Liver (tissue), 9 donors: Measurements from ENCODE around the gene CNST. TPM values are rescaled to one million over a fixed set of nuclear protein-coding genes. Genes with fewer than 3 reads are reported as not detected.

ENCODE experiments used
- DNase-seq: peaks from one replicate; pipeline ENCODE4 v3.0.0-alpha.2; 2017; ENCODE audit warnings: low spot score
- H3K27ac ChIP-seq, 2 donors: one replicate each; pipeline ENCODE4 v1.7.0; 2013; ENCODE audit warnings: inconsistent platforms in 2 of 2, low read length in 2 of 2, control low read depth in 1 of 2, low read depth in 1 of 2, mild to moderate bottlenecking in 1 of 2
- H3K27me3 ChIP-seq, 4 donors: one replicate each; pipeline versions ENCODE4 v1.6.1 to v1.7.0; 2013; ENCODE audit warnings: low read length in 3 of 4, inconsistent platforms in 1 of 4, mild to moderate bottlenecking in 1 of 4, moderate library complexity in 1 of 4; ENCODE audit not compliant: control insufficient read depth in 4 of 4, insufficient read depth in 4 of 4
- H3K36me3 ChIP-seq, 4 donors: one replicate each; pipeline versions ENCODE4 v1.6.1 to v1.7.0; 2013; ENCODE audit warnings: low read length in 3 of 4, mild to moderate bottlenecking in 3 of 4, low read depth in 1 of 4, moderate library complexity in 1 of 4; ENCODE audit not compliant: control insufficient read depth in 4 of 4, insufficient read depth in 3 of 4
- H3K4me1 ChIP-seq, 4 donors: one replicate each; pipeline versions ENCODE4 v1.6.1 to v1.7.0; 2013; ENCODE audit warnings: low read length in 3 of 4, mild to moderate bottlenecking in 3 of 4, moderate library complexity in 1 of 4; ENCODE audit not compliant: control insufficient read depth in 4 of 4, insufficient read depth in 4 of 4
- H3K4me3 ChIP-seq, 3 donors: one replicate each; pipeline versions ENCODE4 v1.6.1 to v1.7.0; 2013; ENCODE audit warnings: low read length in 3 of 3, control low read depth in 1 of 3, low read depth in 1 of 3, mild to moderate bottlenecking in 1 of 3
- H3K9ac ChIP-seq, 2 donors: one replicate each; pipeline ENCODE4 v1.7.0; 2013; ENCODE audit warnings: low read length in 2 of 2, mild to moderate bottlenecking in 2 of 2, moderate library complexity in 2 of 2, control low read depth in 1 of 2, low read depth in 1 of 2
- H3K9me3 ChIP-seq, 4 donors: one replicate each; pipeline versions ENCODE4 v1.6.1 to v1.7.0; 2013; ENCODE audit warnings: low read length in 3 of 4; ENCODE audit not compliant: control insufficient read depth in 4 of 4
- ATF3 ChIP-seq: IDR thresholded peaks from 2 replicates; pipeline ENCODE4 v1.6.1; 2016; ENCODE audit warnings: antibody characterized with exemption
- CTCF ChIP-seq: fragments of 150-350 bp; IDR thresholded peaks from 2 replicates; pipeline ENCODE4 v1.5.1; 2017; ENCODE audit warnings: improper control_type of control experiment, low read depth, low read length; ENCODE audit not compliant: missing input control
- EGR1 ChIP-seq, 2 donors: IDR thresholded peaks; 2 replicates each; pipeline ENCODE4 v1.6.1; 2016 to 2018; ENCODE audit warnings: antibody characterized with exemption in 2 of 2, low read depth in 2 of 2
- GABPA ChIP-seq, 2 donors: IDR thresholded peaks in 1 of 2; conservative IDR thresholded peaks in 1 of 2; 2 replicates each; pipeline ENCODE4 v1.6.1; 2016; ENCODE audit warnings: antibody characterized with exemption in 2 of 2, mild to moderate bottlenecking in 1 of 2, moderate library complexity in 1 of 2
- HNF4A ChIP-seq, 2 donors: conservative IDR thresholded peaks; 2 replicates each; pipeline ENCODE4 v1.6.1; 2016; ENCODE audit warnings: antibody characterized with exemption in 2 of 2, mild to moderate bottlenecking in 2 of 2
- HNF4G ChIP-seq: IDR thresholded peaks from 2 replicates; pipeline ENCODE4 v1.6.1; 2016; ENCODE audit warnings: antibody characterized with exemption
- NR2F2 ChIP-seq: IDR thresholded peaks from 2 replicates; pipeline ENCODE4 v1.6.1; 2016; ENCODE audit warnings: antibody characterized with exemption
- RAD21 ChIP-seq, 2 donors: IDR thresholded peaks; 2 replicates each; pipeline ENCODE4 v1.6.1; 2016; ENCODE audit warnings: antibody characterized with exemption in 2 of 2, mild to moderate bottlenecking in 2 of 2
- REST ChIP-seq: IDR thresholded peaks from 2 replicates; pipeline ENCODE4 v1.6.1; 2016; ENCODE audit warnings: antibody characterized with exemption, mild to moderate bottlenecking
- SP1 ChIP-seq: IDR thresholded peaks from 2 replicates; pipeline ENCODE4 v1.6.1; 2018; ENCODE audit warnings: antibody characterized with exemption, mild to moderate bottlenecking
- TAF1 ChIP-seq: conservative IDR thresholded peaks from 2 replicates; pipeline ENCODE4 v1.6.1; 2016; ENCODE audit warnings: antibody characterized with exemption, mild to moderate bottlenecking
- YY1 ChIP-seq: IDR thresholded peaks from 2 replicates; pipeline ENCODE4 v1.6.1; 2016; ENCODE audit warnings: antibody characterized with exemption, mild to moderate bottlenecking
- WGBS: extraction: QIAGEN DNeasy Blood & Tissue Kit; methylation state at CpG from one replicate; pipeline ENCODE4 v1.1.7; 2013; 5-methylcytosine and 5-hydroxymethylcytosine counted together
- polyA plus RNA-seq, 2 donors: library from polyadenylated mRNA; stranded (reverse) in 1 of 2; unstranded in 1 of 2; fragments of 200-250 nt in 1 of 2; fragments of >200 nt in 1 of 2; fragmentation: Nextera tagmentation in 1 of 2; extraction: Ambion mirVana in 1 of 2; gene quantifications; one replicate each; pipeline versions ENCODE4 v1.2.1 to v1.2.3, GENCODE V29; 2013 to 2015
- total RNA-seq, 2 donors: library from RNA; depleted of rRNA; stranded (reverse); fragments of >200 nt; gene quantifications; one replicate each; pipeline ENCODE4 v1.2.3, GENCODE V29; 2014
- TF ChIP-seq, protein P1 (sequence below): IDR thresholded peaks from 2 replicates; pipeline ENCODE4 v1.6.1; 2016; ENCODE audit warnings: antibody characterized with exemption
- donor health status: healthy.
- donor health status: healthy.
- donor health status: healthy.
- donor health status: healthy.
- donor health status: healthy.

CNST gene
- total and polyA plus RNA-seq, 4 donors = 6.1 to 36.3 (median 12.1) TPM

DNA sequence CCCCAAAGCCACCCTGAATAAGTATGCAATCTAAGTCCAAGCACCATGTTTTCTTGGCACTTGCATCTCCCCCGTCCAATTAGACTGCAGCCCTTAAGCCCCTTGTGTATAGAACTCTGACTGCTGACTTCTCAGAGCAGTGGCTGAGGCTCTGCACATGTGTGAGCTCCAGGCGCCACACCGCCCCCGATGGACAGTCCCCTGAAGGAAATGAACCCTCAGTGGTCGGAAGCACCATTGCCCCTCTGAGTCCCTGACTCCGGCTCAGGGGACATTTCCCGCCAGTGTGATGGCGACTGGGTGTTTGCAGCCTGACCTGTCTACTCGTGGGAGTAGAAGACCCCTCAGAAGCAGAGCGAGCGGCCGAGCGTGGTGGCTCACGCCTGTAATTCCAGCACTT lies 120.7 kb downstream of the CNST start (continued):
- TF ChIP-seq REST (no peak), CTCF (no peak), NR2F2 (no peak)

DNA sequence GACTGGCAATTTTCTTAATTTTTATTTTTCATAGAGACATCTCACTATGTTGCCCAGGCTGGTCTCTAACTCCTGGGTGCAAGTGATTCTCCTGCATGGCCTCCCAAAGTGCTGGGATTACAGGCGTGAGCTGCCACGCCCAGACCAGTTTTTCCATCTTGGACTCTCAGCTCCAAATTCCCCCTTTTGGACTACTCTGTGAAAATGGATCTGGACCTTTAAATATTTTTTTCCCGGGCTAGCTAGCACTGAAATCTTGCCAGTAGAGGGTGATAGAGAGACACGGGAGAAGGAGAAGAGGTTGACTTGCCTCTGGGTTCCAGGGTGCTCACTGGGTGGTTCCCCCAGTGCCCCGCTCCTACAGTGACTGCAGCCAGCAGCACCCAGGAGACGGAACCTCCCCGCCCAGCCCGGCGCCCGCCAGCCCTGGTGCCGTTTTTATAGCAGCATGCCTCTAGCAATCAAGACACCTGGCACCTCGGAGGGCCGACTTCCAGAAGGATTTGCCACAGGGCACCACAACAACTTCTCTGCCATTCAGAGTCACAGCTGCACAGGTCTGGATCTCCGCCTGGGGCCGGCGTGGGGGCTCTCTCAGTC lies 123.3 kb downstream of the CNST start:
- Histone ChIP-seq H3K9ac (peak overlapping the region in 1 of 2 donors; percentile 4), H3K27me3 (no peaks in the 10 kb centered on the region), H3K27ac (no peak overlapping the region), H3K36me3 (no peaks in the 10 kb centered on the region), H3K9me3 (no peaks in the 10 kb centered on the region), H3K4me1 (peaks cover 0 to 7% (median 5%) of the 10 kb centered on the region in 4 donors), H3K4me3 (peak overlapping the region in 2 of 3 donors; percentile 27 to 37)
- DNase-seq = no peak
- TF ChIP-seq YY1 (peak; percentile 21), GABPA (IDR thresholded peaks at IDR 0.05 in 1 of 2, conservative IDR thresholded peaks at IDR 0.05 in 1 of 2) (no peak), CTCF (peak; percentile 88), ATF3 (no peak), HNF4A (conservative IDR thresholded peaks at IDR 0.05) (peak; percentile 8 to 15), TAF1 (no peak), RAD21 (IDR thresholded peaks at IDR 0.05) (peak; percentile 87 to 89), EGR1 (IDR thresholded peaks at IDR 0.05; ENCODE audit: low read depth in 2 of 2) (no peak), SP1 (no peak), NR2F2 (no peak)
- WGBS = 6% methylated on average over 16 of the region's 16 CpGs

- no peak overlapping the region for H3K9ac ChIP-seq
- no peaks in the 10 kb centered on the region for H3K27me3 ChIP-seq
- no peaks in the 10 kb centered on the region for H3K36me3 ChIP-seq
- DNase-seq = no peak
- no peak overlapping the region for H3K27ac ChIP-seq
- peaks cover 0 to 7% (median 5%) of the 10 kb centered on the region in 4 donors for H3K4me1 ChIP-seq
- H3K9me3 ChIP-seq = no peaks in the 10 kb centered on the region
- no peak overlapping the region for H3K4me3 ChIP-seq
- 64% methylated on average over 12 of the region's 12 CpGs for WGBS
- TF ChIP-seq ATF3 = no peak
- no peak for TF ChIP-seq YY1
- TF ChIP-seq REST = no peak
- TF ChIP-seq NR2F2 = no peak
- TF ChIP-seq HNF4A (conservative IDR thresholded peaks at IDR 0.05) = no peak
- TF ChIP-seq, protein P1, sequence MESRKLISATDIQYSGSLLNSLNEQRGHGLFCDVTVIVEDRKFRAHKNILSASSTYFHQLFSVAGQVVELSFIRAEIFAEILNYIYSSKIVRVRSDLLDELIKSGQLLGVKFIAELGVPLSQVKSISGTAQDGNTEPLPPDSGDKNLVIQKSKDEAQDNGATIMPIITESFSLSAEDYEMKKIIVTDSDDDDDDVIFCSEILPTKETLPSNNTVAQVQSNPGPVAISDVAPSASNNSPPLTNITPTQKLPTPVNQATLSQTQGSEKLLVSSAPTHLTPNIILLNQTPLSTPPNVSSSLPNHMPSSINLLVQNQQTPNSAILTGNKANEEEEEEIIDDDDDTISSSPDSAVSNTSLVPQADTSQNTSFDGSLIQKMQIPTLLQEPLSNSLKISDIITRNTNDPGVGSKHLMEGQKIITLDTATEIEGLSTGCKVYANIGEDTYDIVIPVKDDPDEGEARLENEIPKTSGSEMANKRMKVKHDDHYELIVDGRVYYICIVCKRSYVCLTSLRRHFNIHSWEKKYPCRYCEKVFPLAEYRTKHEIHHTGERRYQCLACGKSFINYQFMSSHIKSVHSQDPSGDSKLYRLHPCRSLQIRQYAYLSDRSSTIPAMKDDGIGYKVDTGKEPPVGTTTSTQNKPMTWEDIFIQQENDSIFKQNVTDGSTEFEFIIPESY = no peak
- TF ChIP-seq HNF4G = no peak
- TF ChIP-seq RAD21 (IDR thresholded peaks at IDR 0.05) = no peak
- no peak for TF ChIP-seq TAF1
These were observed 123.8 kb downstream of the CNST start for GRCh38 chr1:246690100-246690499.
